ENCODE measurements around the gene GNAI1.

- no peak for TF ChIP-seq CTCF (IDR thresholded peaks at IDR 0.05; ENCODE audit: borderline replicate concordance, extremely low read depth, low read length, poor library complexity, severe bottlenecking)
- no peak for TF ChIP-seq EZH2 (IDR thresholded peaks at IDR 0.05; ENCODE audit: borderline replicate concordance, low read depth, low read length, severe bottlenecking)
Observed at GRCh38 chr7:80141376-80141775, 6.7 kb downstream of the GNAI1 start.
